Measurements from ENCODE around the gene YBEY. TPM values are rescaled to one million over a fixed set of nuclear protein-coding genes. Genes with fewer than 3 reads are reported as not detected.

The YBEY gene
- polyA plus RNA-seq, 3 donors, result 4.1 to 8.6 (median 5.2) TPM

DNA sequence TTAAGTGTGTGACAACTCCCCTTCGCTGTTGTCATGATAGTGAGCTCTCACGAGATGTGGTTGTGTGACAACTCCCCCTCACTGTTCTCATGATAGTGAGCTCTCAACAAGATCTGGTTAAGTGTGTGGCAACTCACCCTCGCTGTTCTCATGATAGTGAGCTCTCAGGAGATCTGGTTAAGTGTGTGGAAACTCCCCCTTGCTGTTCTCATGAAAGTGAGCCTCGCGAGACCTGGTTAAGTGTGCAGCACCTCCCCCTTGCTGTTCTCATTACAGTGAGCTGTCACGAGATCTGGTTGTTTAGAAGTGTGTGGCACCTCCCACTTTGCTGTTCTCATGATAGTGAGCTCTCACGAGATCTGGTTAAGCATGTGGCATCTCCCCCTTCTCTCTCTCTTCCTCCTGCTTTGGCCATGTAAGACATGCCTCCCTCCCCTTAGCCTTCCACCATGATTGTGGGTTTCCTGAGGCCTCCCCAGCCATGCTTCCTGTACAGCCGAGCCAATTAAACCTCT, 32.5 kb upstream of the YBEY start:
- Histone ChIP-seq H3K4me1 (ENCODE audit: control insufficient read depth in 1 of 2, insufficient read depth in 2 of 2, low read length in 2 of 2) (no peaks in the 10 kb centered on the region), H3K9me3 (replicated peaks in 1 of 2; ENCODE audit: control insufficient read depth in 1 of 2, insufficient read depth in 1 of 2, low read length in 2 of 2) (no peaks in the 10 kb centered on the region), H3K79me2 (ENCODE audit: insufficient read depth, low read length) (no peaks in the 10 kb centered on the region), H3K36me3 (replicated peaks in 1 of 2; ENCODE audit: control insufficient read depth in 1 of 2, insufficient read depth in 2 of 2, low read length in 2 of 2) (peaks cover 95 to 100% of the 10 kb centered on the region in 2 donors), H3K9ac (ENCODE audit: insufficient read depth, low read length, poor library complexity, severe bottlenecking) (no peak overlapping the region), H3K4me2 (replicated peaks; ENCODE audit: extremely low read depth, low read length, poor library complexity, severe bottlenecking) (no peak overlapping the region), H3K27ac (ENCODE audit: low read depth in 1 of 2, low read length in 2 of 2) (no peak overlapping the region), H4K20me1 (ENCODE audit: insufficient read depth, low read length) (no peaks in the 10 kb centered on the region), H3K27me3 (ENCODE audit: control insufficient read depth in 2 of 2, insufficient read depth in 2 of 2, low read length in 2 of 2) (no peaks in the 10 kb centered on the region), H2AFZ (ENCODE audit: insufficient read depth, low read depth, low read length, poor library complexity, severe bottlenecking) (no peak overlapping the region), H3K4me3 (replicated peaks in 1 of 3; ENCODE audit: low read depth in 2 of 3, low read length in 3 of 3) (no peak overlapping the region)
- peak overlapping the region in 5 of 7 donors; percentile 15 to 84 (median 52) for H3K27ac Mint-ChIP-seq
- TF ChIP-seq, protein P1, sequence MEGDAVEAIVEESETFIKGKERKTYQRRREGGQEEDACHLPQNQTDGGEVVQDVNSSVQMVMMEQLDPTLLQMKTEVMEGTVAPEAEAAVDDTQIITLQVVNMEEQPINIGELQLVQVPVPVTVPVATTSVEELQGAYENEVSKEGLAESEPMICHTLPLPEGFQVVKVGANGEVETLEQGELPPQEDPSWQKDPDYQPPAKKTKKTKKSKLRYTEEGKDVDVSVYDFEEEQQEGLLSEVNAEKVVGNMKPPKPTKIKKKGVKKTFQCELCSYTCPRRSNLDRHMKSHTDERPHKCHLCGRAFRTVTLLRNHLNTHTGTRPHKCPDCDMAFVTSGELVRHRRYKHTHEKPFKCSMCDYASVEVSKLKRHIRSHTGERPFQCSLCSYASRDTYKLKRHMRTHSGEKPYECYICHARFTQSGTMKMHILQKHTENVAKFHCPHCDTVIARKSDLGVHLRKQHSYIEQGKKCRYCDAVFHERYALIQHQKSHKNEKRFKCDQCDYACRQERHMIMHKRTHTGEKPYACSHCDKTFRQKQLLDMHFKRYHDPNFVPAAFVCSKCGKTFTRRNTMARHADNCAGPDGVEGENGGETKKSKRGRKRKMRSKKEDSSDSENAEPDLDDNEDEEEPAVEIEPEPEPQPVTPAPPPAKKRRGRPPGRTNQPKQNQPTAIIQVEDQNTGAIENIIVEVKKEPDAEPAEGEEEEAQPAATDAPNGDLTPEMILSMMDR (IDR thresholded peaks at IDR 0.05), result no peak
- peaks cover 5% of the 10 kb centered on the region for H3K4me1 Mint-ChIP-seq
- peaks cover 0 to 4% (median 0%) of the 10 kb centered on the region in 7 donors for H3K9me3 Mint-ChIP-seq
- H3K36me3 Mint-ChIP-seq, result peaks cover 93 to 99% of the 10 kb centered on the region in 2 donors
- WGBS (ENCODE audit: insufficient coverage), result 0% methylated on average over 1 of the region's 8 CpGs
- no peak overlapping the region for H3K4me3 Mint-ChIP-seq
- intact Hi-C loops (cut with micrococcal nuclease), result no loop called here
- peaks cover 0 to 4% (median 4%) of the 10 kb centered on the region in 3 donors for H3K27me3 Mint-ChIP-seq (ENCODE audit: low read depth in 3 of 3)
- DNase-seq, result peak in 1 of 3 donors; percentile 13

DNA sequence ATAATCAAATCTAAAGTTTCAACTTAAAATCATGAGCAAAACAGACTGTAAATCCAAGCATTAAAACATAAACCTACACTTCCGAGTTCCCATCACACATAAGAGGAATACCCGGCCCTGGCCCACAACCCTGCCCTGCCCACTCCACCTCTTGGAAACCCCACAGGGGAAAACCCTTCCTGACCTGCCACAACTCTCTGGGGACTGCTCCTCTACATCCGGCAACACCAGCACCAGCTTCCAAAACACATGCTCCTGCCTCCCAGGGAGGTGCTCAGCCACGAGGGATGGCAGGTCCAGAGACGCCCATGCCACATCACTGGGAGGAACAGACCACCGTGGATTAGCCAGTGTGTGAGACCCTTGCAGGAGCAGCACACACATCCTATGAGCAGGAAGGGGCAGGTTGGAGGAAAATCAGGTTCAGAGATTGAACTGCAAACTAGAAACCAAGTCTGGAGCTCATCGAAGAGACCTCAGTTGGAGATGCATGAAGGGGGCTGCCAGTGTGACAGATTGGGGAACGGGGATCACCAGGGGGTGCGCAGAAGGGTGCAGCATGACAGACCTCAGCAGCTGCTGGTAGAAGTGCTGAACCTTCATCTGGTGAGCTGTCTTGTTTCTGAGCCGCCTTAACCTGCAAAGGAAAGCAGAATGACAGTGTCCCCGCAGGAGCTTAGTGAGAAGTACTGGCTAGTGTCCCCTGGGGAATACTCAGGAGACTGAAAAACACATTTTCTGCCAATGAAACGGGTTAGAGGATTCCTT, 31.8 kb upstream of the YBEY start:
- DNase-seq, result no peak
- Mint-ChIP-seq H3K4me1 (peaks cover 5% of the 10 kb centered on the region), H3K36me3 (peaks cover 90 to 99% of the 10 kb centered on the region in 2 donors), H3K4me3 (no peak overlapping the region), H3K27ac (peak overlapping the region in 4 of 7 donors; percentile 30 to 84 (median 47)), H3K27me3 (ENCODE audit: low read depth in 3 of 3) (peaks cover 0 to 4% (median 4%) of the 10 kb centered on the region in 3 donors), H3K9me3 (peaks cover 0 to 4% (median 0%) of the 10 kb centered on the region in 7 donors)
- no peak overlapping the region for H3K4me2 ChIP-seq (replicated peaks; ENCODE audit: extremely low read depth, low read length, poor library complexity, severe bottlenecking)
- H3K36me3 ChIP-seq (replicated peaks in 1 of 2; ENCODE audit: control insufficient read depth in 1 of 2, insufficient read depth in 2 of 2, low read length in 2 of 2), result peaks cover 95 to 100% of the 10 kb centered on the region in 2 donors
- H3K79me2 ChIP-seq (ENCODE audit: insufficient read depth, low read length), result no peaks in the 10 kb centered on the region
- WGBS (ENCODE audit: insufficient coverage), result 62% methylated on average over 10 of the region's 12 CpGs
- H3K27ac ChIP-seq (ENCODE audit: low read depth in 1 of 2, low read length in 2 of 2), result no peak overlapping the region
- no peaks in the 10 kb centered on the region for H3K4me1 ChIP-seq (ENCODE audit: control insufficient read depth in 1 of 2, insufficient read depth in 2 of 2, low read length in 2 of 2)
- H3K4me3 ChIP-seq (replicated peaks in 1 of 3; ENCODE audit: low read depth in 2 of 3, low read length in 3 of 3), result no peak overlapping the region
- TF ChIP-seq, protein P1 (IDR thresholded peaks at IDR 0.05), result no peak
- intact Hi-C loops (cut with micrococcal nuclease), result no loop called here
- H2AFZ ChIP-seq (ENCODE audit: insufficient read depth, low read depth, low read length, poor library complexity, severe bottlenecking), result no peak overlapping the region
- no peaks in the 10 kb centered on the region for H4K20me1 ChIP-seq (ENCODE audit: insufficient read depth, low read length)
- H3K27me3 ChIP-seq (ENCODE audit: control insufficient read depth in 2 of 2, insufficient read depth in 2 of 2, low read length in 2 of 2), result no peaks in the 10 kb centered on the region
- no peaks in the 10 kb centered on the region for H3K9me3 ChIP-seq (replicated peaks in 1 of 2; ENCODE audit: control insufficient read depth in 1 of 2, insufficient read depth in 1 of 2, low read length in 2 of 2)
- H3K9ac ChIP-seq (ENCODE audit: insufficient read depth, low read length, poor library complexity, severe bottlenecking), result no peak overlapping the region

Data from CD14-positive monocyte (primary cell).